Stimulated activated CD4-positive, alpha-beta T cell treated with anti-CD3 and anti-CD28 coated beads, Interleukin-2, amount 100 ng/mL, for 4 hours (primary cell): ENCODE measurements around the gene SPTSSB.

Source experiments
- DNase-seq: peaks from one replicate; pipeline ENCODE4 v3.0.0-alpha.2; 2020; ENCODE audit warnings: low read depth

The SPTSSB gene

GRCh38 chr3:161371441-161372320 lies at the start of gene SPTSSB:
TSS of gene SPTSSB (minus strand) at chr3:161371517. CDS start at chr3:161346323, 25,194 bp downstream.
- DNase-seq, result peak; percentile 47

DNA sequence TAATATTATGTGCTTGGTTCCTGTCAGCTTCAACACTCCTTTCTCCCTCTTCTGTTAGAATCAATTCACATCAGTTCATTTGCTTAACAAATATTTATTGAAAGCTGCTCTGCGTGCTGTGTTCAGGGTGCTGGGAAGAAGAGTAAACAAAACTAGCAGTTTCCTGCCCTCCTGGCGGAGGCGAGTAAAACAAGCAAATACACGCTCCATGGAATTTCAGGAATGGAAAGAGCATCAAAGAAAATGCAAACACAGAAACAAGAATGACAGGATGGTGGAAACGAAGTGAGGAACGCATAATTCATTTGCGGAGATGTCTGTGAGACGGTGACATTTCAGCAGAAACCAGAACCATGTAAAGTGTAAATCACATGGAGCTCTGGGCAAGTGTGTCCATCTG lies 49.4 kb upstream of the SPTSSB start:
- DNase-seq, result no peak

GRCh38 chr3:161419555-161420333 lies 48.4 kb upstream of the SPTSSB start:
- no peak for DNase-seq

DNA sequence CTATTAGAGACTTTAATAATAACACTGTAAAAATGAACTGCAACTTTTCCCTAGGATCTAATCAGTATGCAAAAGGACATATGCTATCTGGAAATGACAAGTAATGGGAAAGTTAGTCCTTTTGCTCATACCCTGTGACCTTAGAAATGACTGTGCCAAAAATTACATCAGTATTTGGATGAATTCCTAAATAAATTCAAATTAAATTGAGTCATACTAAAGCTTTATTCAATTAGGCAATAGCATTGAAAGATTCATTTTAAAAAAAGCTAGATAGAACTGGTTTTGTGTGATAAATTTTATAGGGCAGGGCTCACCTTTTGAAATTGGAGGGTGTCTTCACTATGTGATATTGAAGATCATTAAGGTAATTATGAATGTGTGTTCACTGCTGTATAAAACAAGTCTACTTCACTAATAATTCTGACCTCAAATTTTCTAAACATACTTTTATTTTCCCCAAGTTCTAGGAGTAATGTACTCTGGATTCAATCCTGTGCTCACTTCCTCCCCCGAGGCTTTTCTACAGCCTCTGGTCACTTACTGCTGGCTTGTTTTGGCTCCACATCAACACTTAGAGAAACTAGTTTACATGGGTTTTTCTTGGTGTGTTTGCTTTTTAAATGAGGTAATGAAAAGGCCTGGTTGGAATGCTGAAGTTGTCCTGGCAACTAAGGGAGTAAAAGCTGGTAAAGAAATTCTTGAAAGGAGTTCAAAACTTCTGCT lies 44.4 kb upstream of the SPTSSB start:
- DNase-seq, result no peak

GRCh38 chr3:161414907-161415306 lies 43.6 kb upstream of the SPTSSB start:
- no peak for DNase-seq

- DNase-seq, result no peak
These were observed 42.5 kb upstream of the SPTSSB start for GRCh38 chr3:161413855-161414210.

DNA sequence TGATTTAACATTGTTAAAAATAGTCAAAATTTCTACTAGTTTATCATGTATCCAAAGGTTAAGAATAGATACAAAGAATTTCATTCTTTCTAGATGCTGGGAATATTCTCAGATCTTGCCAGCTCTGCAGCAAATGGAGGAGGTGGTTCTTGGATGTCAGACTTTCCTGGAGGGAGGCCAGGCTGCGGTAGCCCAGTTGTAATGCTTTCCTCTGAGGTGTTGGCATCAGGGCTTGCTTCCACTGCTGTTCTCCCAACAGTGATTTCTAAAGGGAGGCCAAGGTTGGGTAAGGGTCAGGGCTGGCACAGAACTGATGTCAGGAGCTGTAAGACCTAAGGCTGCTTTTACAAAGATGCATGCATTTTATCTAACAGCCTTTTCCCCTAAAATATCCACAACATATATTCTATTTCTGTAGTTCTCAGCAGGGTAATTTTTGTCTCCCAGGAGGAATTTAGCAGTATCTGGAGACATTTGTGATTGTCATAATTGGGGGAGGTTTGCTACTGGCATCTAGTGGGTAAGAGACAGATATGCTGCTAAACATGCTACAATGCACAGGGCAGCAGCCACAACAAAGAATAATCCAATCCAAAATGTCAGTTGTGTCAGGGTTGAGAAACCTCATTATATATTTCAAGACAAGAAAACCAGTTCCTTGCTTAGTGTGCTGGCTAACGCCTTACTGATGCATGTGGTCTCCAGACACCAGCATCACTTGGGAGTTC lies 42.0 kb upstream of the SPTSSB start:
- no peak for DNase-seq

GRCh38 chr3:161412123-161412522 lies 40.8 kb upstream of the SPTSSB start:
- no peak for DNase-seq

GRCh38 chr3:161409858-161410257 lies 38.5 kb upstream of the SPTSSB start:
- no peak for DNase-seq

GRCh38 chr3:161409069-161409468 lies 37.8 kb upstream of the SPTSSB start:
- peak; percentile 12 for DNase-seq

DNA sequence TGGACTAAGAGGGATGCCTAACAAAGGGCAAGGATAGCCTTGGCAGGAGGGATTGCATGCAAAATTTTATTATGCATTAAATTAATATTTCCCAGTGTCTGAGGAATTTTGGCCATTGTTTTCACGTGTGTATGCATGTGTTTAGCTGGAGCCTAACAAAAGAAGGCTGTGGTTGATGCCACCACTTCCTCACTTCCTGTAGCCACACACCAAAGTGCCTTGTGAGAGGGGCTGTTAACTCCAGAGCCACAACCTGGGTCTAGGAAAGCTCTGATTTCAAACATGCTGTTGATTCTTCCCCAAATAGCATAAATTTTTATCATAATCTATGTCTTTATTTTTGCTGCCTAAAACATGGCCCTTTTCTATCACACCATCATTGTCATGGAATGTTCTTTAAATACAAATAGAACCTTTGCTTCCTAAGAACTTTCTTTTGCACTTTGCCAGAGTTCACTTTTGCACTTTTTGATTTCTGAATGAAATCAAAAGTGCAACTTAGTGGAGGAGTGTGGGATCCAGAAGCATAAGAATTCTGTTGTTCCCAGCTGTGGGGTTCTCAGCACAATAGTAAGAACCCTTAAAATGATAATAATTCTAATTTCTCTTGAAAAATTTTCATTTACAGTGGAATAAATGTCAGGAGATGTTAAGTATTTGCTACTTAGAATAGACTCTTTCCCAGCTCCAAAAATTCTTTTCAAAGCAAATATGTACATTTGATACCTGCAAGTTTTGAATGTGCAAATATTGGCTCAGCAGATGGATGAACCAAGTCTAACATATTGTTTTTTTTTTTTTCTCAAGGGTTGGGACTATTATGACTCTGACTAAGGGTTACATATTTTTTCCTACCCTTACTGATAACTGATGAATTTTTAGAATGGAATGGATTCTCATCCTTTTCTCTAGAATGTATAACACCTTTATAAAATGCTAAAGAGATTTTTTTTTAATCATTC lies 35.6 kb upstream of the SPTSSB start:
- DNase-seq, result no peak

GRCh38 chr3:161405836-161406235 lies 34.5 kb upstream of the SPTSSB start:
- DNase-seq, result no peak

DNA sequence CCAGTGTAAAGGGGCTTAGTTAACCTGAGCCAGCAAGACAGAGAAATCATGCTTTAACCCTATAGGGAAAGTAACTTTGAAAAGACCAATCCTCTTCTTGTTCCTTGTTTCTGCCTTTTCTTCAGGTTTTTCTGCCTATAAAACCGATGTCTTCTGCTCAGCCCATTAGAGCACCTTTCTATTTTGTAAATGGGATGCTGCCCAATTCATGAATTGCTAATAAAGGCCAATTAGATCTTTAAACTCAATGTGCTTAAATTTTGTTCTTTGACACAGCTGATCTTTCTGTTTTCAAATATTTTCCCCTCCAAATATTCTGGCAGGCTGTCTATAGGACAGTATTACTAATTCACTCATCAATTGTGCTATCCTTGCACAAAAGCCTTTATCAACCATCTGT lies 33.8 kb upstream of the SPTSSB start:
- no peak for DNase-seq

- no peak for DNase-seq
These were observed 31.9 kb upstream of the SPTSSB start for GRCh38 chr3:161403251-161403650.

GRCh38 chr3:161401389-161401788 lies 30.1 kb upstream of the SPTSSB start:
- no peak for DNase-seq

- DNase-seq, result no peak
These were observed 29.3 kb upstream of the SPTSSB start for GRCh38 chr3:161400650-161401049.

- no peak for DNase-seq
These were observed 24.0 kb upstream of the SPTSSB start for GRCh38 chr3:161395115-161396012.

- DNase-seq, result no peak
These were observed 22.5 kb upstream of the SPTSSB start for GRCh38 chr3:161393803-161394202.

DNA sequence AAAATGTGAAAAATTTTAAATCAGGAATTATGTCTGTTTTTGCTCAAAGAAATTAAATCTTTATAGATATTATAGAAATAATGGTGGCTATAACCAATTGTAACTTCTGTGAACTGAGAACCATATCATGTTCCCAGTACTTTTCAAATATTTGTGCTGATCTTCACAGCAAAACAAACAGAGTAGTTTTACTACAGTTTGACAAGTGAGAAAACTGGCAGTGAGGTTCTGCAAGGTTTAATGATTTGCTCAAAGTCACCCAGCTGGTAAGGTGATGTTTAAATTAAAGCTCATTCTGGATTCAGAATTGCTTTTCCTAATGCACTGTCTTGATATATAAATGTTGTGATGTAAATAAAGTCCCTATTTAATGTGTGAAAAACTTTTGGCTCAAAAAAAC lies 22.0 kb upstream of the SPTSSB start:
- DNase-seq, result no peak

DNA sequence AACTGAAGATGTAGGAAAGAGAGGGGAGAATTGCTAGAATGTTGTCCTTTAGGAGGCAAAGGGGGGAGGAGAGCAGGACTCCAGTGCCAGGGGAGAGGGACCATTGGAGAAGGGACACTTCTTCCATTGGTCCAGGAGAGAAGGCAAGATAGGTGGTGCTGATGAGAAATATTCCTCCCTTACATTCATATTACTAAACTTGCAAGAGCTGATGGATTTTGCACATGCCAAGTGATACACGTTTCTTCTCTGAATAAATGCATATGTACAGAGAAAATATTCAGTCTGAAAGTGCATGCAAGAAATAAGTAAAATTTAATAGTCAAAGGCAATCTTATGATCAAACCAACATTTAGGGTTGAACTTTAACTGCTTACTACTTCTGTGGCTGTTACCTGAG lies 21.5 kb upstream of the SPTSSB start:
- no peak for DNase-seq
